Measurements from ENCODE around the gene ZNF783. TPM values are rescaled to one million over a fixed set of nuclear protein-coding genes. Genes with fewer than 3 reads are reported as not detected.

The ZNF783 gene
- total and polyA plus RNA-seq, 9 of the 15 experiments (the other 6 are each of a cell fraction or from before 2014, with no cell fraction given), result 0.66 to 11.2 (median 5.4) TPM

DNA sequence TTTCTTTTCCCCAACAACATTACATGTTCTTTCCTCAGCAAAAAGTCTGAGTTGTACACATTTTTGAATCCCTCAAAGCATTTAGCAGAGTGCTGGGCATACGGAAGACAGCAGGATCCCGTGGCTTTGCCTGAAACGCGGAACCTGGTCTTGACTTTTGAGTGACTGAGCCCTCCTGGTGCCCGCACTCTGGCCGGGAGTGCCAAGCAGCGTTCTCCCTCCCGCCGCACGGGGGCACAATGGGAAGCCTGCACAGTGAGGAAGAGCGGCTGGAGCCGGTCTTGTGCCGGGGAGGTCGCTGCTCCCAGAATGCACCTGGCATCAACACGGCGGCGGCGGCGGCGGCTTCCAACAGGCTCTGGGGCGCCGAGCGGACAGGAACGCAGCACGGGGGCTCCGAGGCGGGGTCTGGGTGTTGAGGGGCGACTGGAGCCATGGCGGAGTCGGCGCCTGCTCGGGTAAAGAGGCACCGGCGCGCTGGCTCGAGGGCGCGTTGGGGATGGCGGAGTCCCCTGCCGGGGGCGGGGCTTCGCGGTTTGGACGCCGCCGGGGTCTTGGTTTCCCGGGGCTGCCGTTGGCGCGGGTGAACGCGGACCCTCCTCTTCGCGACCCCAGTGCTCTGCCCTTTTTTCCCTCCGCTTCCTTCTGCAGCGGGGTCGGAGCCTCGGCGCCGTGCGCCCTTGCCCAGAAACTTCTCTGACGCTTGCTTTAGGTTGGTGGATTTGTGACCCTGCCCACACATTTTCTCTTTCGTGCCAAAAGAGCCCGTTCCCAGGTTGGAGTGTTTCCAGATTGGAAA is 22.5 kb upstream of the ZNF783 start, which contains the start of gene ZNF212 (continued):
- TF ChIP-seq NFRKB (IDR thresholded peaks at IDR 0.05; ENCODE audit: low read depth), result 0 out of 2 replicates have a peak, but pooled peaks have one; percentile 57
- no peak for TF ChIP-seq ATF1 (CRISPR knock-in tag; IDR thresholded peaks at IDR 0.05)
- peak; percentile 83 for TF ChIP-seq ATF1 (tag; IDR thresholded peaks at IDR 0.05)
- TF ChIP-seq CBX1 (IDR thresholded peaks at IDR 0.05; ENCODE audit: low read depth), result peak; percentile 79
- no peak for TF ChIP-seq ZNF561 (CRISPR knock-in tag; conservative IDR thresholded peaks at IDR 0.05)
- TF ChIP-seq CREM (IDR thresholded peaks at IDR 0.05; ENCODE audit: low read depth), result peak; percentile 83
- TF ChIP-seq, protein P1, sequence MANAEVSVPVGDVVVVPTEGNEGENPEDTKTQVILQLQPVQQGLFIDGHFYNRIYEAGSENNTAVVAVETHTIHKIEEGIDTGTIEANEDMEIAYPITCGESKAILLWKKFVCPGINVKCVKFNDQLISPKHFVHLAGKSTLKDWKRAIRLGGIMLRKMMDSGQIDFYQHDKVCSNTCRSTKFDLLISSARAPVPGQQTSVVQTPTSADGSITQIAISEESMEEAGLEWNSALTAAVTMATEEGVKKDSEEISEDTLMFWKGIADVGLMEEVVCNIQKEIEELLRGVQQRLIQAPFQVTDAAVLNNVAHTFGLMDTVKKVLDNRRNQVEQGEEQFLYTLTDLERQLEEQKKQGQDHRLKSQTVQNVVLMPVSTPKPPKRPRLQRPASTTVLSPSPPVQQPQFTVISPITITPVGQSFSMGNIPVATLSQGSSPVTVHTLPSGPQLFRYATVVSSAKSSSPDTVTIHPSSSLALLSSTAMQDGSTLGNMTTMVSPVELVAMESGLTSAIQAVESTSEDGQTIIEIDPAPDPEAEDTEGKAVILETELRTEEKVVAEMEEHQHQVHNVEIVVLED (CRISPR knock-in tag; IDR thresholded peaks at IDR 0.05), result peak; percentile 61
- peak; percentile 76 for TF ChIP-seq KAT2B (IDR thresholded peaks at IDR 0.05; ENCODE audit: low read depth, low read length)
- peak; percentile 82; the same call in 1 of the 2 replicates for TF ChIP-seq E2F3 (CRISPR knock-in tag; IDR thresholded peaks at IDR 0.05)
- TF ChIP-seq MTA2 (IDR thresholded peaks at IDR 0.05; ENCODE audit: low read depth), result peak; percentile 46
- peak; percentile 97 to 99 for TF ChIP-seq FOXK2 (conservative IDR thresholded peaks at IDR 0.05 in 1 of 2, IDR thresholded peaks at IDR 0.05 in 1 of 2; ENCODE audit: low read depth in 2 of 2)
- 0 out of 2 replicates have a peak, but pooled peaks have one; percentile 2 for TF ChIP-seq MEF2A (IDR thresholded peaks at IDR 0.05; ENCODE audit: control insufficient read depth, low read depth, low read length)
- TF ChIP-seq ZNF76 (CRISPR knock-in tag; IDR thresholded peaks at IDR 0.05; ENCODE audit: borderline replicate concordance), result peak; percentile 91
- TF ChIP-seq U2AF2 (optimal IDR thresholded peaks at IDR 0.05; ENCODE audit: low read depth, low read length), result no peak
- TF ChIP-seq MCM2 (IDR thresholded peaks at IDR 0.05; ENCODE audit: low read depth), result no peak
- peak; percentile 76 for TF ChIP-seq ZKSCAN1 (IDR thresholded peaks at IDR 0.05; ENCODE audit: low read depth, low read length)
- TF ChIP-seq SRF (CRISPR knock-in tag; IDR thresholded peaks at IDR 0.05), result peak in 1 of 2 experiments; percentile 74; a peak in 1 of 4 replicates
- no peak for TF ChIP-seq ZNF778 (CRISPR knock-in tag; IDR thresholded peaks at IDR 0.05)
- TF ChIP-seq, protein P2, sequence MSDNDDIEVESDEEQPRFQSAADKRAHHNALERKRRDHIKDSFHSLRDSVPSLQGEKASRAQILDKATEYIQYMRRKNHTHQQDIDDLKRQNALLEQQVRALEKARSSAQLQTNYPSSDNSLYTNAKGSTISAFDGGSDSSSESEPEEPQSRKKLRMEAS (CRISPR knock-in tag; IDR thresholded peaks at IDR 0.05), result peak; percentile 65
- TF ChIP-seq FOSL1 (tag; conservative IDR thresholded peaks at IDR 0.05), result 0 out of 2 replicates have a peak, but pooled peaks have one; percentile 27
- TF ChIP-seq, protein P3, sequence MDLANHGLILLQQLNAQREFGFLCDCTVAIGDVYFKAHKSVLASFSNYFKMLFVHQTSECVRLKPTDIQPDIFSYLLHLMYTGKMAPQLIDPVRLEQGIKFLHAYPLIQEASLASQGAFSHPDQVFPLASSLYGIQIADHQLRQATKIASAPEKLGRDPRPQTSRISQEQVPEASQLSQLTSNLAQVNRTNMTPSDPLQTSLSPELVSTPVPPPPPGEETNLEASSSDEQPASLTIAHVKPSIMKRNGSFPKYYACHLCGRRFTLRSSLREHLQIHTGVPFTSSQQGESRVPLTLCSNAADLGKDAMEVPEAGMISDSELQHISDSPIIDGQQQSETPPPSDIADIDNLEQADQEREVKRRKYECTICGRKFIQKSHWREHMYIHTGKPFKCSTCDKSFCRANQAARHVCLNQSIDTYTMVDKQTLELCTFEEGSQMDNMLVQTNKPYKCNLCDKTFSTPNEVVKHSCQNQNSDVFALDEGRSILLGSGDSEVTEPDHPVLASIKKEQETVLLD (IDR thresholded peaks at IDR 0.05), result peak; percentile 77; the same call in 1 of the 2 replicates
- no peak for TF ChIP-seq NFIX (CRISPR knock-in tag; IDR thresholded peaks at IDR 0.05; ENCODE audit: low read depth)
- TF ChIP-seq SMARCA4 (IDR thresholded peaks at IDR 0.05), result peak; percentile 50; the same call in 1 of the 2 replicates
- TF ChIP-seq ZNF23 (CRISPR knock-in tag; IDR thresholded peaks at IDR 0.05), result no peak
- TF ChIP-seq CBX2 (IDR thresholded peaks at IDR 0.05; ENCODE audit: insufficient read depth, low read length, poor library complexity, severe bottlenecking), result no peak
- peak; percentile 30 for TF ChIP-seq SMARCB1 (IDR thresholded peaks at IDR 0.05; ENCODE audit: insufficient read length, low read depth)
